ENCODE measurements around the gene STK40. TPM values are rescaled to one million over a fixed set of nuclear protein-coding genes. Genes with fewer than 3 reads are reported as not detected.

The STK40 gene
- polyA plus RNA-seq, 4 donors: 12.7 to 41.0 (median 25.3) TPM

DNA sequence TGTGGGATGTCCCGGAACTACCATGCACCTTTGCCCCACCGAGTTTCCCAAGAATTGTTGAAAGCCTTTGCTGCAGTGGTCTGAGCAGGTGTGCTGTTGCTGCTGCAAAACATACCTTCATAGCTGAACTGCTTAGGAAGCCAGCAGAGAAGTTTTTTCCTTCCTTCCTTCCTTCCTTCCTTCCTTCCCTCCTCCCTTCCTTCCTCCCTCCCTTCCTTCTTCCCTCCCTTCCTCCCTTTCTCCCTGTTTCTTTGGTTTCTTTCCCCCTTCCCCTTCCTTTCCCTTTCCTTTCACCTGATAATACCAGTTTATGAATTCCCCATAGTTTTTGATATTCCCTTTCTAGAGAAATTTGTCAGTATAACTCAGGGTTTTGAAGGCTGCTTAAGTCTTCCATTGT is 90.3 kb downstream of the STK40 start:
- H3K36me3 ChIP-seq (ENCODE audit: control insufficient read depth in 3 of 3, insufficient read depth in 2 of 3, low read depth in 1 of 3, low read length in 3 of 3): peaks cover 8 to 57% (median 22%) of the 10 kb centered on the region in 3 donors
- H3K27ac ChIP-seq (ENCODE audit: low read depth in 1 of 3, low read length in 2 of 3): no peak overlapping the region
- no peaks in the 10 kb centered on the region for H3K9me3 ChIP-seq (ENCODE audit: control insufficient read depth in 2 of 2, insufficient read depth in 1 of 2, low read depth in 1 of 2, low read length in 1 of 2)
- no peaks in the 10 kb centered on the region for H3K27me3 ChIP-seq (ENCODE audit: control insufficient read depth in 3 of 3, insufficient read depth in 3 of 3, low read length in 3 of 3)
- FAIRE-seq: no peak
- H3K4me3 ChIP-seq (ENCODE audit: low read depth in 1 of 3, low read length in 3 of 3): no peak overlapping the region
- no peak for DNase-seq
- peaks cover 0 to 4% (median 0%) of the 10 kb centered on the region in 3 donors for H3K4me1 ChIP-seq (ENCODE audit: control insufficient read depth in 3 of 3, insufficient read depth in 2 of 3, low read depth in 1 of 3, low read length in 2 of 3)
- WGBS, 3 donors: 74 to 93% (median 89%) methylated on average over 2 of the region's 2 CpGs

Other genes with a start within 250 kb of the STK40 start
- gene TRAPPC3, start 236.4 kb downstream of the STK40 start, polyA plus RNA-seq: 10 to 100 TPM; 61.8 to 90.5 (median 71.6) TPM
- gene MAP7D1, start 229.8 kb downstream of the STK40 start, polyA plus RNA-seq: 10 to 100 TPM; 27.1 to 58.6 (median 42.6) TPM
- gene THRAP3, start 161.5 kb downstream of the STK40 start, polyA plus RNA-seq: 10 to 100 TPM; 25.9 to 93.7 (median 35.0) TPM
- gene SH3D21, start 79.6 kb downstream of the STK40 start, polyA plus RNA-seq: 10 to 100 TPM in 3 of 4 donors, 1 to 10 TPM in 1; 4.0 to 26.2 (median 23.9) TPM
- 10 to 100 TPM in 3 of 4 donors, 1 to 10 TPM in 1; 2.5 to 26.1 (median 18.4) TPM for gene EVA1B, start 62.3 kb downstream of the STK40 start, polyA plus RNA-seq
- 10 to 100 TPM; 24.9 to 55.5 (median 50.0) TPM for gene LSM10, start 12.0 kb upstream of the STK40 start, polyA plus RNA-seq
- gene OSCP1, start 64.5 kb upstream of the STK40 start, polyA plus RNA-seq: 1 to 10 TPM in 3 of 4 donors, under 1 TPM in 1; 0.89 to 6.1 (median 2.8) TPM
- 100 to 1,000 TPM in 3 of 4 donors, 10 to 100 TPM in 1; 68.2 to 122 (median 109) TPM for gene MRPS15, start 78.5 kb upstream of the STK40 start, polyA plus RNA-seq
- gene CSF3R, start 97.0 kb upstream of the STK40 start, polyA plus RNA-seq: 10 to 100 TPM in 1 of 4 donors, 1 to 10 TPM in 3; 1.4 to 15.8 (median 3.8) TPM